ENCODE results near the gene TBC1D8.
A peak's percentile ranks its signal among the peaks of the same experiment; 100 is the strongest.

The TBC1D8 gene

GRCh38 chr2:101017371-101017770 lies 133.8 kb downstream of the TBC1D8 start:
- no peak for DNase-seq (ENCODE audit: low read depth)
- Histone ChIP-seq H3K4me1 (ENCODE audit: control insufficient read depth, insufficient read depth, low read length) (no peaks in the 10 kb centered on the region), H3K9me3 (ENCODE audit: control insufficient read depth, low read length) (no peaks in the 10 kb centered on the region), H3K4me3 (ENCODE audit: low read length) (no peak overlapping the region), H3K9ac (ENCODE audit: low read length) (no peak overlapping the region), H3K36me3 (ENCODE audit: control insufficient read depth, insufficient read depth, low read length, severe bottlenecking) (peaks cover 42% of the 10 kb centered on the region), H3K27me3 (replicated peaks; ENCODE audit: control insufficient read depth, insufficient read depth, low read length) (no peaks in the 10 kb centered on the region)

GRCh38 chr2:101014264-101014857 lies 136.8 kb downstream of the TBC1D8 start:
- H3K4me3 ChIP-seq (ENCODE audit: low read length): no peak overlapping the region
- H3K9ac ChIP-seq (ENCODE audit: low read length): no peak overlapping the region
- no peaks in the 10 kb centered on the region for H3K4me1 ChIP-seq (ENCODE audit: control insufficient read depth, insufficient read depth, low read length)
- H3K9me3 ChIP-seq (ENCODE audit: control insufficient read depth, low read length): no peaks in the 10 kb centered on the region
- peaks cover 29% of the 10 kb centered on the region for H3K36me3 ChIP-seq (ENCODE audit: control insufficient read depth, insufficient read depth, low read length, severe bottlenecking)
- DNase-seq (ENCODE audit: low read depth): no peak
- H3K27me3 ChIP-seq (replicated peaks; ENCODE audit: control insufficient read depth, insufficient read depth, low read length): no peaks in the 10 kb centered on the region

GRCh38 chr2:101012706-101013181 lies 138.4 kb downstream of the TBC1D8 start:
- DNase-seq (ENCODE audit: low read depth): peak; percentile 85
- no peaks in the 10 kb centered on the region for H3K9me3 ChIP-seq (ENCODE audit: control insufficient read depth, low read length)
- H3K9ac ChIP-seq (ENCODE audit: low read length): peak overlapping the region; percentile 4
- peaks cover 3% of the 10 kb centered on the region for H3K4me1 ChIP-seq (ENCODE audit: control insufficient read depth, insufficient read depth, low read length)
- no peak overlapping the region for H3K4me3 ChIP-seq (ENCODE audit: low read length)
- H3K36me3 ChIP-seq (ENCODE audit: control insufficient read depth, insufficient read depth, low read length, severe bottlenecking): peaks cover 29% of the 10 kb centered on the region
- no peaks in the 10 kb centered on the region for H3K27me3 ChIP-seq (replicated peaks; ENCODE audit: control insufficient read depth, insufficient read depth, low read length)

- peaks cover 31% of the 10 kb centered on the region for H3K36me3 ChIP-seq (ENCODE audit: control insufficient read depth, insufficient read depth, low read length, severe bottlenecking)
- no peaks in the 10 kb centered on the region for H3K27me3 ChIP-seq (replicated peaks; ENCODE audit: control insufficient read depth, insufficient read depth, low read length)
- H3K9me3 ChIP-seq (ENCODE audit: control insufficient read depth, low read length): no peaks in the 10 kb centered on the region
- peak overlapping the region; percentile 4 for H3K9ac ChIP-seq (ENCODE audit: low read length)
- no peak overlapping the region for H3K4me3 ChIP-seq (ENCODE audit: low read length)
- no peak for DNase-seq (ENCODE audit: low read depth)
- H3K4me1 ChIP-seq (ENCODE audit: control insufficient read depth, insufficient read depth, low read length): peaks cover 7% of the 10 kb centered on the region
Measured at GRCh38 chr2:101012054-101012705, 139.0 kb downstream of the TBC1D8 start.

GRCh38 chr2:101011152-101011551 lies 140.0 kb downstream of the TBC1D8 start:
- Histone ChIP-seq H3K36me3 (ENCODE audit: control insufficient read depth, insufficient read depth, low read length, severe bottlenecking) (peaks cover 41% of the 10 kb centered on the region), H3K9me3 (ENCODE audit: control insufficient read depth, low read length) (no peaks in the 10 kb centered on the region), H3K9ac (ENCODE audit: low read length) (no peak overlapping the region), H3K27me3 (replicated peaks; ENCODE audit: control insufficient read depth, insufficient read depth, low read length) (no peaks in the 10 kb centered on the region), H3K4me3 (ENCODE audit: low read length) (no peak overlapping the region), H3K4me1 (ENCODE audit: control insufficient read depth, insufficient read depth, low read length) (peaks cover 16% of the 10 kb centered on the region)
- DNase-seq (ENCODE audit: low read depth): no peak

- Histone ChIP-seq H3K4me3 (ENCODE audit: low read length) (no peak overlapping the region), H3K9ac (ENCODE audit: low read length) (peak overlapping the region; percentile 33), H3K9me3 (ENCODE audit: control insufficient read depth, low read length) (no peaks in the 10 kb centered on the region), H3K36me3 (ENCODE audit: control insufficient read depth, insufficient read depth, low read length, severe bottlenecking) (peaks cover 70% of the 10 kb centered on the region), H3K4me1 (ENCODE audit: control insufficient read depth, insufficient read depth, low read length) (peaks cover 37% of the 10 kb centered on the region), H3K27me3 (replicated peaks; ENCODE audit: control insufficient read depth, insufficient read depth, low read length) (no peaks in the 10 kb centered on the region)
- DNase-seq (ENCODE audit: low read depth): no peak
Measured at GRCh38 chr2:101007415-101008345, 143.5 kb downstream of the TBC1D8 start.

GRCh38 chr2:101006065-101006715 lies 145.0 kb downstream of the TBC1D8 start:
- no peaks in the 10 kb centered on the region for H3K9me3 ChIP-seq (ENCODE audit: control insufficient read depth, low read length)
- H3K4me3 ChIP-seq (ENCODE audit: low read length): no peak overlapping the region
- H3K36me3 ChIP-seq (ENCODE audit: control insufficient read depth, insufficient read depth, low read length, severe bottlenecking): peaks cover 64% of the 10 kb centered on the region
- no peak for DNase-seq (ENCODE audit: low read depth)
- peaks cover 43% of the 10 kb centered on the region for H3K4me1 ChIP-seq (ENCODE audit: control insufficient read depth, insufficient read depth, low read length)
- H3K27me3 ChIP-seq (replicated peaks; ENCODE audit: control insufficient read depth, insufficient read depth, low read length): no peaks in the 10 kb centered on the region
- H3K9ac ChIP-seq (ENCODE audit: low read length): peak overlapping the region; percentile 17

GRCh38 chr2:101004620-101005325 lies 146.4 kb downstream of the TBC1D8 start:
- peak overlapping the region; percentile 98 for H3K9ac ChIP-seq (ENCODE audit: low read length)
- peak overlapping the region; percentile 98 for H3K4me3 ChIP-seq (ENCODE audit: low read length)
- H3K36me3 ChIP-seq (ENCODE audit: control insufficient read depth, insufficient read depth, low read length, severe bottlenecking): peaks cover 57% of the 10 kb centered on the region
- H3K9me3 ChIP-seq (ENCODE audit: control insufficient read depth, low read length): no peaks in the 10 kb centered on the region
- H3K27me3 ChIP-seq (replicated peaks; ENCODE audit: control insufficient read depth, insufficient read depth, low read length): no peaks in the 10 kb centered on the region
- peaks cover 43% of the 10 kb centered on the region for H3K4me1 ChIP-seq (ENCODE audit: control insufficient read depth, insufficient read depth, low read length)
- no peak for DNase-seq (ENCODE audit: low read depth)

GRCh38 chr2:101003278-101003775 lies 147.9 kb downstream of the TBC1D8 start:
- Histone ChIP-seq H3K9ac (ENCODE audit: low read length) (peak overlapping the region; percentile 98), H3K4me1 (ENCODE audit: control insufficient read depth, insufficient read depth, low read length) (peaks cover 51% of the 10 kb centered on the region), H3K27me3 (replicated peaks; ENCODE audit: control insufficient read depth, insufficient read depth, low read length) (no peaks in the 10 kb centered on the region), H3K36me3 (ENCODE audit: control insufficient read depth, insufficient read depth, low read length, severe bottlenecking) (peaks cover 51% of the 10 kb centered on the region), H3K9me3 (ENCODE audit: control insufficient read depth, low read length) (no peaks in the 10 kb centered on the region), H3K4me3 (ENCODE audit: low read length) (peak overlapping the region; percentile 98)
- peak; percentile 60 for DNase-seq (ENCODE audit: low read depth)

GRCh38 chr2:101002562-101003277 lies 148.5 kb downstream of the TBC1D8 start:
- DNase-seq (ENCODE audit: low read depth): peak; percentile 61
- Histone ChIP-seq H3K27me3 (replicated peaks; ENCODE audit: control insufficient read depth, insufficient read depth, low read length) (no peaks in the 10 kb centered on the region), H3K9me3 (ENCODE audit: control insufficient read depth, low read length) (no peaks in the 10 kb centered on the region), H3K9ac (ENCODE audit: low read length) (peak overlapping the region; percentile 98), H3K36me3 (ENCODE audit: control insufficient read depth, insufficient read depth, low read length, severe bottlenecking) (peaks cover 45% of the 10 kb centered on the region), H3K4me3 (ENCODE audit: low read length) (peak overlapping the region; percentile 98), H3K4me1 (ENCODE audit: control insufficient read depth, insufficient read depth, low read length) (peaks cover 54% of the 10 kb centered on the region)
